ENCODE measurements around the gene GOLGA8N.

DNA sequence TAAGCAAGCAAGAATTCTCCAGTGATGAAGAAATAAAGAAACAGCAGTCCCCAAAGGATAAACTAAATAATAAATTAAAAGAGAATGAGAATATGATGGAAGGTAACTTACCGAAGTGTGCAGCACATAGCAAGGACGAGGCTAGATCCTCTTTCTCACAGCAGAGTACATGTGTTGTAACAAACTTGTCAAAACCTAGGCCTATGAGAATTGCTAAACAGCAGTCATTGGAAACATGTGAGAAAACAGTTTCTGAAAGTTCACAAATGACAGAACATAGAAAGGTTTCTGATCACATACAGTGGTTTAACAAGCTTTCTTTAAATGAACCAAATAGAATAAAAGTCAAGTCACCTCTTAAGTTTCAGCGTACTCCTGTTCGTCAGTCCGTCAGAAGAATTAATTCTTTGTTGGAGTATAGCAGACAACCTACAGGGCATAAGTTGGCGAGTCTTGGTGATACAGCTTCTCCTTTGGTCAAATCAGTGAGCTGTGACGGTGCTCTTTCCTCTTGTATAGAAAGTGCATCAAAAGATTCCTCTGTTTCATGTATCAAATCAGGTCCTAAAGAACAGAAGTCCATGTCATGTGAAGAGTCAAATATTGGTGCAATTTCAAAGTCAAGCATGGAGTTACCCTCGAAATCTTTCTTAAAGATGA is 43.8 kb downstream of the GOLGA8N start:
- TF ChIP-seq, protein P1, sequence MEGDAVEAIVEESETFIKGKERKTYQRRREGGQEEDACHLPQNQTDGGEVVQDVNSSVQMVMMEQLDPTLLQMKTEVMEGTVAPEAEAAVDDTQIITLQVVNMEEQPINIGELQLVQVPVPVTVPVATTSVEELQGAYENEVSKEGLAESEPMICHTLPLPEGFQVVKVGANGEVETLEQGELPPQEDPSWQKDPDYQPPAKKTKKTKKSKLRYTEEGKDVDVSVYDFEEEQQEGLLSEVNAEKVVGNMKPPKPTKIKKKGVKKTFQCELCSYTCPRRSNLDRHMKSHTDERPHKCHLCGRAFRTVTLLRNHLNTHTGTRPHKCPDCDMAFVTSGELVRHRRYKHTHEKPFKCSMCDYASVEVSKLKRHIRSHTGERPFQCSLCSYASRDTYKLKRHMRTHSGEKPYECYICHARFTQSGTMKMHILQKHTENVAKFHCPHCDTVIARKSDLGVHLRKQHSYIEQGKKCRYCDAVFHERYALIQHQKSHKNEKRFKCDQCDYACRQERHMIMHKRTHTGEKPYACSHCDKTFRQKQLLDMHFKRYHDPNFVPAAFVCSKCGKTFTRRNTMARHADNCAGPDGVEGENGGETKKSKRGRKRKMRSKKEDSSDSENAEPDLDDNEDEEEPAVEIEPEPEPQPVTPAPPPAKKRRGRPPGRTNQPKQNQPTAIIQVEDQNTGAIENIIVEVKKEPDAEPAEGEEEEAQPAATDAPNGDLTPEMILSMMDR (IDR thresholded peaks at IDR 0.05; ENCODE audit: insufficient read depth, low read depth, low read length) = no peak
- no peak for TF ChIP-seq EZH2 (IDR thresholded peaks at IDR 0.05; ENCODE audit: insufficient read depth, low read length)

All from astrocyte (in vitro differentiated cells and primary cell).